Fibroblast of villous mesenchyme (primary cell): ENCODE data around the gene ABTB1. TPM values are rescaled to one million over a fixed set of nuclear protein-coding genes. Genes with fewer than 3 reads are reported as not detected.

Experiments used
- DNase-seq: peaks from one replicate; pipeline ENCODE4 v3.0.0-alpha.2; 2010; ENCODE audit warnings: low read depth
- H3K4me3 ChIP-seq: 2 replicates; pipeline ENCODE4 v1.5.1; 2011; ENCODE audit warnings: low read depth, mild to moderate bottlenecking, low read length
- CTCF ChIP-seq: IDR thresholded peaks from 2 replicates; pipeline ENCODE4 v1.5.1; 2012; ENCODE audit warnings: low read depth, mild to moderate bottlenecking, low read length; ENCODE audit not compliant: insufficient read depth
- total RNA-seq: library from RNA; depleted of rRNA; stranded (reverse); fragments of >200 nt; gene quantifications from 2 replicates; pipeline ENCODE4 v1.2.3, GENCODE V29; 2012

ABTB1 gene
- total RNA-seq, 1 donor: 3.5 TPM

- H3K4me3 ChIP-seq: peak overlapping the region; percentile 72
- DNase-seq: no peak
- TF ChIP-seq CTCF: no peak
Measured at GRCh38 chr3:127671523-127672428, 976 bp upstream of the ABTB1 start.

- peak; percentile 67 for DNase-seq
- peak overlapping the region; percentile 79 for H3K4me3 ChIP-seq
- TF ChIP-seq CTCF: no peak
Measured at GRCh38 chr3:127673191-127674100, 694 bp downstream of the ABTB1 start.

GRCh38 chr3:127674101-127674721 is 1.5 kb downstream of the ABTB1 start:
- H3K4me3 ChIP-seq: peak overlapping the region; percentile 79

GRCh38 chr3:127674790-127675189 is 2.0 kb downstream of the ABTB1 start:
- no peak for DNase-seq
- no peak overlapping the region for H3K4me3 ChIP-seq
- no peak for TF ChIP-seq CTCF

More at GRCh38 chr3:127674101-127674721, 1.5 kb downstream of the ABTB1 start:
- no peak for DNase-seq
- no peak for TF ChIP-seq CTCF

GRCh38 chr3:127675651-127676391 is 3.1 kb downstream of the ABTB1 start:
- TF ChIP-seq CTCF: no peak
- H3K4me3 ChIP-seq: no peak overlapping the region
- no peak for DNase-seq

GRCh38 chr3:127676456-127676855 is 3.7 kb downstream of the ABTB1 start:
- no peak overlapping the region for H3K4me3 ChIP-seq
- DNase-seq: no peak
- TF ChIP-seq CTCF: no peak
